ENCODE results near the gene PREX1.

Gene PREX1

GRCh38 chr20:48624315-48625020, 203.3 kb downstream of the PREX1 start:
- no peak for DNase-seq (ENCODE audit: low read depth)
- TF ChIP-seq CTCF (IDR thresholded peaks at IDR 0.05; ENCODE audit: low read length, missing control alignments): no peak
- H3K4me3 ChIP-seq (replicated peaks; ENCODE audit: low read depth, low read length): no peak overlapping the region

GRCh38 chr20:48623906-48624265, 203.9 kb downstream of the PREX1 start:
- no peak for DNase-seq (ENCODE audit: low read depth)
- no peak overlapping the region for H3K4me3 ChIP-seq (replicated peaks; ENCODE audit: low read depth, low read length)
- no peak for TF ChIP-seq CTCF (IDR thresholded peaks at IDR 0.05; ENCODE audit: low read length, missing control alignments)

- H3K4me3 ChIP-seq (replicated peaks; ENCODE audit: low read depth, low read length): no peak overlapping the region
- no peak for TF ChIP-seq CTCF (IDR thresholded peaks at IDR 0.05; ENCODE audit: low read length, missing control alignments)
- DNase-seq (ENCODE audit: low read depth): no peak
Measured at GRCh38 chr20:48623176-48623905, 204.5 kb downstream of the PREX1 start.

GRCh38 chr20:48622421-48622820, 205.4 kb downstream of the PREX1 start:
- DNase-seq (ENCODE audit: low read depth): no peak
- H3K4me3 ChIP-seq (replicated peaks; ENCODE audit: low read depth, low read length): no peak overlapping the region
- no peak for TF ChIP-seq CTCF (IDR thresholded peaks at IDR 0.05; ENCODE audit: low read length, missing control alignments)

GRCh38 chr20:48621376-48622078, 206.3 kb downstream of the PREX1 start:
- DNase-seq (ENCODE audit: low read depth): no peak
- H3K4me3 ChIP-seq (replicated peaks; ENCODE audit: low read depth, low read length): no peak overlapping the region
- TF ChIP-seq CTCF (IDR thresholded peaks at IDR 0.05; ENCODE audit: low read length, missing control alignments): no peak

- peak; percentile 88 for TF ChIP-seq CTCF (IDR thresholded peaks at IDR 0.05; ENCODE audit: low read length, missing control alignments)
- DNase-seq (ENCODE audit: low read depth): peak; percentile 90
- peak overlapping the region; percentile 48 for H3K4me3 ChIP-seq (replicated peaks; ENCODE audit: low read depth, low read length)
Measured at GRCh38 chr20:48620507-48621375, 207.1 kb downstream of the PREX1 start.
